NB4 (cell line): ENCODE data around the gene SERPINE3.
A peak's percentile ranks its signal among the peaks of the same experiment; 100 is the strongest.

ENCODE experiments used
- DNase-seq: peaks from one replicate; pipeline ENCODE4 v3.0.0; 2010; ENCODE audit warnings: low read depth
- H3K4me3 ChIP-seq: one replicate; pipeline ENCODE4 v1.5.1; 2011; ENCODE audit warnings: mild to moderate bottlenecking, low read depth, low read length, moderate library complexity
- CTCF ChIP-seq: IDR thresholded peaks from one replicate; pipeline ENCODE4 v1.5.1; 2012; ENCODE audit warnings: low read depth, low read length
- MAX ChIP-seq: IDR thresholded peaks from 2 replicates; pipeline ENCODE4 v1.6.1; 2011; ENCODE audit warnings: low read depth, low read length
- MYC ChIP-seq: IDR thresholded peaks from 2 replicates; pipeline ENCODE4 v1.6.1; 2011; ENCODE audit warnings: low read depth, low read length
- POLR2A ChIP-seq: IDR thresholded peaks from 2 replicates; pipeline ENCODE4 v1.6.1; 2011; ENCODE audit warnings: mild to moderate bottlenecking; ENCODE audit not compliant: insufficient read length; ENCODE audit errors: extremely low read depth

Gene SERPINE3

GRCh38 chr13:51339354-51339753 is at the start of gene SERPINE3:
Gene SERPINE3, plus strand, starts transcription at chr13:51339691. Its CDS starts 1,401 bp downstream, at chr13:51341092.
- H3K4me3 ChIP-seq, result no peak within 1 kb of the TSS
- DNase-seq, result no peak
- no peak for TF ChIP-seq CTCF
- no peak for TF ChIP-seq POLR2A
- no peak for TF ChIP-seq MAX
- no peak for TF ChIP-seq MYC

- no peak for DNase-seq
- TF ChIP-seq CTCF (no peak), MAX (no peak), POLR2A (no peak), MYC (no peak)
- H3K4me3 ChIP-seq, result no peak overlapping the region
Measured at GRCh38 chr13:51291341-51291740, 48.1 kb upstream of the SERPINE3 start.

- TF ChIP-seq POLR2A (no peak), MYC (no peak), MAX (no peak), CTCF (no peak)
- H3K4me3 ChIP-seq, result no peak overlapping the region
- no peak for DNase-seq
Measured at GRCh38 chr13:51292000-51292565, 47.4 kb upstream of the SERPINE3 start.

- TF ChIP-seq CTCF (no peak), MYC (no peak), POLR2A (no peak), MAX (no peak)
- DNase-seq, result peak; percentile 28
- H3K4me3 ChIP-seq, result no peak overlapping the region
Measured at GRCh38 chr13:51297556-51297955, 41.9 kb upstream of the SERPINE3 start.

- TF ChIP-seq MAX (peak; percentile 18; the same call in 1 of the 2 replicates), CTCF (no peak)
- DNase-seq, result no peak
- H3K4me3 ChIP-seq, result no peak overlapping the region
Measured at GRCh38 chr13:51298812-51299211, 40.7 kb upstream of the SERPINE3 start.

GRCh38 chr13:51303063-51303552 is 36.4 kb upstream of the SERPINE3 start:
- TF ChIP-seq MAX (no peak), CTCF (no peak)
- H3K4me3 ChIP-seq, result no peak overlapping the region
- DNase-seq, result no peak
